Parathyroid adenoma (tissue), 2 donors: Measurements from ENCODE around the gene SLC27A4.

ENCODE experiments used
- H2AFZ ChIP-seq: fragments of 300-600 bp; sonication (generic); one replicate; pipeline ENCODE4 v1.7.0; 2017; ENCODE audit warnings: antibody characterized with exemption, mild to moderate bottlenecking
- H3K27ac ChIP-seq: fragments of 300-600 bp; sonication (generic); one replicate; pipeline ENCODE4 v1.7.0; 2017
- H3K27me3 ChIP-seq: fragments of 300-600 bp; sonication (generic); one replicate; pipeline ENCODE4 v1.7.0; 2017; ENCODE audit warnings: low read length; ENCODE audit not compliant: control insufficient read depth, insufficient read depth
- H3K36me3 ChIP-seq: fragments of 300-600 bp; sonication (generic); one replicate; pipeline ENCODE4 v1.7.0; 2017; ENCODE audit warnings: low read length; ENCODE audit not compliant: control insufficient read depth, insufficient read depth
- H3K4me1 ChIP-seq: fragments of 300-600 bp; sonication (generic); one replicate; pipeline ENCODE4 v1.7.0; 2017; ENCODE audit warnings: control low read depth
- H3K4me2 ChIP-seq: fragments of 300-600 bp; sonication (generic); one replicate; pipeline ENCODE4 v1.7.0; 2017; ENCODE audit warnings: low read length
- H3K4me3 ChIP-seq: fragments of 300-600 bp; sonication (generic); one replicate; pipeline ENCODE4 v1.7.0; 2017; ENCODE audit warnings: low read depth, low read length
- H3K79me2 ChIP-seq: fragments of 300-600 bp; sonication (generic); one replicate; pipeline ENCODE4 v1.7.0; 2017; ENCODE audit warnings: control low read depth
- H3K9ac ChIP-seq: fragments of 300-600 bp; sonication (generic); one replicate; pipeline ENCODE4 v1.7.0; 2017; ENCODE audit warnings: mild to moderate bottlenecking
- H3K9me3 ChIP-seq: fragments of 300-600 bp; sonication (generic); one replicate; pipeline ENCODE4 v1.7.0; 2017; ENCODE audit warnings: low read length; ENCODE audit not compliant: control insufficient read depth
- CTCF ChIP-seq: fragments of 300-600 bp; sonication (generic); IDR thresholded peaks from one replicate; pipeline ENCODE4 v1.7.0; 2017; ENCODE audit warnings: antibody characterized with exemption, mild to moderate bottlenecking
- donor health status: primary hyperparathyroidism.

SLC27A4 gene

GRCh38 chr9:128349125-128349524 is 8.8 kb downstream of the SLC27A4 start:
- H3K36me3 ChIP-seq = no peaks in the 10 kb centered on the region

GRCh38 chr9:128349772-128350171 is 9.4 kb downstream of the SLC27A4 start:
- Histone ChIP-seq H3K9me3 (no peaks in the 10 kb centered on the region), H2AFZ (no peak overlapping the region), H3K27me3 (no peaks in the 10 kb centered on the region), H3K36me3 (no peaks in the 10 kb centered on the region), H3K4me1 (no peaks in the 10 kb centered on the region), H3K4me2 (no peak overlapping the region), H3K4me3 (no peak overlapping the region), H3K9ac (no peak overlapping the region), H3K27ac (no peak overlapping the region), H3K79me2 (no peaks in the 10 kb centered on the region)
- no peak for TF ChIP-seq CTCF

More at GRCh38 chr9:128349125-128349524, 8.8 kb downstream of the SLC27A4 start:
- TF ChIP-seq CTCF = no peak
- Histone ChIP-seq H3K4me3 (no peak overlapping the region), H3K4me2 (no peak overlapping the region), H3K9ac (no peak overlapping the region), H3K27me3 (no peaks in the 10 kb centered on the region), H2AFZ (no peak overlapping the region), H3K27ac (no peak overlapping the region), H3K9me3 (no peaks in the 10 kb centered on the region), H3K4me1 (no peaks in the 10 kb centered on the region), H3K79me2 (no peaks in the 10 kb centered on the region)

- Histone ChIP-seq H3K79me2 (no peaks in the 10 kb centered on the region), H3K36me3 (no peaks in the 10 kb centered on the region), H3K27me3 (no peaks in the 10 kb centered on the region), H3K27ac (no peak overlapping the region), H3K9ac (no peak overlapping the region), H3K4me3 (no peak overlapping the region), H3K4me1 (no peaks in the 10 kb centered on the region), H3K9me3 (no peaks in the 10 kb centered on the region), H3K4me2 (no peak overlapping the region), H2AFZ (no peak overlapping the region)
- no peak for TF ChIP-seq CTCF
Observed at GRCh38 chr9:128355451-128355850, 15.1 kb downstream of the SLC27A4 start.

- Histone ChIP-seq H3K36me3 (no peaks in the 10 kb centered on the region), H3K27me3 (no peaks in the 10 kb centered on the region), H3K4me1 (no peaks in the 10 kb centered on the region), H3K79me2 (no peaks in the 10 kb centered on the region), H2AFZ (no peak overlapping the region), H3K27ac (no peak overlapping the region), H3K9ac (no peak overlapping the region), H3K9me3 (no peaks in the 10 kb centered on the region), H3K4me3 (no peak overlapping the region), H3K4me2 (no peak overlapping the region)
- TF ChIP-seq CTCF = no peak
Observed at GRCh38 chr9:128358090-128358489, 17.8 kb downstream of the SLC27A4 start.

- no peaks in the 10 kb centered on the region for H3K27me3 ChIP-seq
- no peak for TF ChIP-seq CTCF
- no peak overlapping the region for H2AFZ ChIP-seq
- H3K4me1 ChIP-seq = no peaks in the 10 kb centered on the region
- no peak overlapping the region for H3K27ac ChIP-seq
- H3K9me3 ChIP-seq = no peaks in the 10 kb centered on the region
- no peaks in the 10 kb centered on the region for H3K79me2 ChIP-seq
- H3K36me3 ChIP-seq = no peaks in the 10 kb centered on the region
- no peak overlapping the region for H3K9ac ChIP-seq
- H3K4me3 ChIP-seq = no peak overlapping the region
- H3K4me2 ChIP-seq = no peak overlapping the region
Observed at GRCh38 chr9:128358861-128359260, 18.5 kb downstream of the SLC27A4 start.
